HEK293 (cell line): Measurements from ENCODE around the gene TANGO6.
A peak's percentile ranks its signal among the peaks of the same experiment; 100 is the strongest.

Experiments
- BCL11A ChIP-seq: fragments of 450-650 bp; formaldehyde crosslinking; IDR thresholded peaks from 2 replicates; pipeline ENCODE4 v1.5.1; 2016; ENCODE audit warnings: low read depth, missing biosample characterization, missing genetic modification characterization
- GLIS2 ChIP-seq: fragments of 450-650 bp; formaldehyde crosslinking; IDR thresholded peaks from 2 replicates; pipeline ENCODE4 v1.5.1; 2016; ENCODE audit warnings: missing biosample characterization, missing genetic modification characterization
- HIC1 ChIP-seq: fragments of 450-650 bp; formaldehyde crosslinking; IDR thresholded peaks from 2 replicates; pipeline ENCODE4 v1.5.1; 2016; ENCODE audit warnings: missing biosample characterization, missing genetic modification characterization
- PRDM10 ChIP-seq: fragments of 450-650 bp; formaldehyde crosslinking; IDR thresholded peaks from 2 replicates; pipeline ENCODE4 v1.5.1; 2016; ENCODE audit warnings: missing biosample characterization, missing genetic modification characterization
- REPIN1 ChIP-seq: fragments of 450-650 bp; formaldehyde crosslinking; IDR thresholded peaks from 2 replicates; pipeline ENCODE4 v1.5.1; 2017; ENCODE audit warnings: missing biosample characterization, missing genetic modification characterization, low read depth
- SCRT2 ChIP-seq: fragments of 450-650 bp; formaldehyde crosslinking; IDR thresholded peaks from 2 replicates; pipeline ENCODE4 v1.5.1; 2016; ENCODE audit warnings: missing biosample characterization, missing genetic modification characterization
- YY2 ChIP-seq: fragments of 450-650 bp; formaldehyde crosslinking; IDR thresholded peaks from 2 replicates; pipeline ENCODE4 v1.5.1; 2016; ENCODE audit warnings: missing biosample characterization, missing genetic modification characterization
- ZBTB17 ChIP-seq: fragments of 450-650 bp; formaldehyde crosslinking; IDR thresholded peaks from 2 replicates; pipeline ENCODE4 v1.5.1; 2016; ENCODE audit warnings: missing biosample characterization, missing genetic modification characterization
- ZBTB26 ChIP-seq: fragments of 450-650 bp; formaldehyde crosslinking; optimal IDR thresholded peaks from 2 replicates; pipeline ENCODE3; 2016; ENCODE audit warnings: missing biosample characterization, mild to moderate bottlenecking, missing genetic modification characterization
- ZBTB7A ChIP-seq: fragments of 450-650 bp; formaldehyde crosslinking; IDR thresholded peaks from 2 replicates; pipeline ENCODE4 v1.5.1; 2016; ENCODE audit warnings: low read depth, missing biosample characterization, missing genetic modification characterization
- ZNF121 ChIP-seq: fragments of 450-650 bp; formaldehyde crosslinking; IDR thresholded peaks from 2 replicates; pipeline ENCODE4 v1.5.1; 2016; ENCODE audit warnings: missing biosample characterization, missing genetic modification characterization
- ZNF155 ChIP-seq: fragments of 450-650 bp; formaldehyde crosslinking; IDR thresholded peaks from 2 replicates; pipeline ENCODE4 v1.5.1; 2016; ENCODE audit warnings: missing biosample characterization, missing genetic modification characterization
- ZNF248 ChIP-seq: fragments of 450-650 bp; formaldehyde crosslinking; IDR thresholded peaks from 2 replicates; pipeline ENCODE4 v1.5.1; 2017; ENCODE audit warnings: missing biosample characterization, missing genetic modification characterization
- ZNF350 ChIP-seq: fragments of 450-650 bp; formaldehyde crosslinking; IDR thresholded peaks from 2 replicates; pipeline ENCODE4 v1.5.0; 2017; ENCODE audit warnings: missing biosample characterization, mild to moderate bottlenecking, missing genetic modification characterization
- ZNF362 ChIP-seq: fragments of 450-650 bp; formaldehyde crosslinking; IDR thresholded peaks from 2 replicates; pipeline ENCODE4 v1.5.1; 2016; ENCODE audit warnings: missing biosample characterization, missing genetic modification characterization
- ZNF423 ChIP-seq: fragments of 450-650 bp; formaldehyde crosslinking; IDR thresholded peaks from 2 replicates; pipeline ENCODE4 v1.5.1; 2016; ENCODE audit warnings: missing biosample characterization, missing genetic modification characterization
- ZNF449 ChIP-seq: fragments of 450-650 bp; formaldehyde crosslinking; IDR thresholded peaks from 2 replicates; pipeline ENCODE4 v1.5.1; 2017; ENCODE audit warnings: missing biosample characterization, mild to moderate bottlenecking, missing genetic modification characterization, moderate library complexity
- ZNF555 ChIP-seq: fragments of 450-650 bp; formaldehyde crosslinking; conservative IDR thresholded peaks from 2 replicates; pipeline ENCODE4 v1.5.1; 2017; ENCODE audit warnings: missing biosample characterization, mild to moderate bottlenecking, missing genetic modification characterization, inconsistent platforms
- ZNF658 ChIP-seq: fragments of 450-650 bp; formaldehyde crosslinking; IDR thresholded peaks from 2 replicates; pipeline ENCODE4; 2016; ENCODE audit warnings: missing biosample characterization, missing genetic modification characterization
- ZNF776 ChIP-seq: fragments of 450-650 bp; formaldehyde crosslinking; IDR thresholded peaks from 2 replicates; pipeline ENCODE4 v1.5.0; 2017; ENCODE audit warnings: missing biosample characterization, missing genetic modification characterization, borderline replicate concordance
- ZNF785 ChIP-seq: fragments of 450-650 bp; formaldehyde crosslinking; IDR thresholded peaks from 2 replicates; pipeline ENCODE4 v1.5.1; 2016; ENCODE audit warnings: missing biosample characterization, missing genetic modification characterization
- ZNF791 ChIP-seq: fragments of 450-650 bp; formaldehyde crosslinking; IDR thresholded peaks from 2 replicates; pipeline ENCODE4 v1.5.1; 2016; ENCODE audit warnings: missing biosample characterization, missing genetic modification characterization
- ZNF837 ChIP-seq: fragments of 450-650 bp; formaldehyde crosslinking; IDR thresholded peaks from 2 replicates; pipeline ENCODE4 v1.5.1; 2016; ENCODE audit warnings: missing biosample characterization, missing genetic modification characterization
- ZSCAN5A ChIP-seq: fragments of 450-650 bp; formaldehyde crosslinking; IDR thresholded peaks from 2 replicates; pipeline ENCODE4 v1.5.1; 2016; ENCODE audit warnings: missing biosample characterization, missing genetic modification characterization
- ZXDB ChIP-seq: fragments of 450-650 bp; formaldehyde crosslinking; IDR thresholded peaks from 2 replicates; pipeline ENCODE4 v1.5.1; 2016; ENCODE audit warnings: missing biosample characterization, missing genetic modification characterization

The TANGO6 gene

GRCh38 chr16:69131167-69131838 is 288.0 kb downstream of the TANGO6 start (continued):
- no peak for TF ChIP-seq GLIS2 (tag by site-specific recombination)
- no peak for TF ChIP-seq BCL11A (tag by site-specific recombination)
- no peak for TF ChIP-seq YY2 (tag by site-specific recombination)
- 0 out of 2 replicates have a peak, but pooled peaks have one; percentile 4 for TF ChIP-seq ZNF555 (tag by site-specific recombination)
- TF ChIP-seq ZNF785 (tag by site-specific recombination): no peak
- peak; percentile 84 for TF ChIP-seq PRDM10 (tag by site-specific recombination)
- TF ChIP-seq ZBTB26 (tag by site-specific recombination): no peak
- no peak for TF ChIP-seq ZNF658
- no peak for TF ChIP-seq ZNF837 (tag by site-specific recombination)
- TF ChIP-seq ZNF350 (tag by site-specific recombination): no peak
- TF ChIP-seq ZNF121 (tag by site-specific recombination): no peak
- TF ChIP-seq ZNF362 (tag by site-specific recombination): no peak
- no peak for TF ChIP-seq ZNF449 (tag by site-specific recombination)
- TF ChIP-seq ZNF248 (tag by site-specific recombination): no peak
- no peak for TF ChIP-seq ZXDB
- no peak for TF ChIP-seq ZNF155
- TF ChIP-seq ZNF423: no peak
- TF ChIP-seq REPIN1 (tag by site-specific recombination): no peak
- no peak for TF ChIP-seq ZBTB7A (tag by site-specific recombination)
- no peak; the same call in 1 of the 2 replicates for TF ChIP-seq ZNF791 (tag by site-specific recombination)
- TF ChIP-seq ZSCAN5A: no peak
- TF ChIP-seq ZBTB17 (tag by site-specific recombination): no peak
- no peak for TF ChIP-seq SCRT2 (tag by site-specific recombination)
- no peak for TF ChIP-seq ZNF776 (tag by site-specific recombination)
- TF ChIP-seq HIC1 (tag by site-specific recombination): no peak
